WTC11 (cell line): ENCODE data around the gene CD96. TPM values are rescaled to one million over a fixed set of nuclear protein-coding genes. Genes with fewer than 3 reads are reported as not detected.

ENCODE experiments used
- ATAC-seq: fragments of 200-7000 bp; cut with Tn5 transposase; 2 replicates; pipeline ENCODE4 v1.10.0; 2021; ENCODE audit warnings: mild to moderate bottlenecking, moderate library complexity
- CTCF ChIA-PET: fragments of 300-600 bp; sonication (Branson Sonifier 250); formaldehyde crosslinking; loops from one replicate; lab custom pipeline; 2021; ENCODE audit warnings: antibody characterized with exemption; lab: Charles Lee
- POLR2A ChIA-PET: fragments of 350-600 bp; sonication (Branson Sonifier 250); formaldehyde crosslinking; loops from one replicate; lab custom pipeline; 2021; ENCODE audit warnings: antibody characterized with exemption; lab: Charles Lee
- DNase-seq: peaks from one replicate; pipeline ENCODE4 v3.0.0; 2021; ENCODE audit warnings: low spot score
- H3K27ac Mint-ChIP-seq: 2 replicates; pipeline ENCODE4 v1.8.0; 2021; ENCODE audit warnings: mixed read lengths
- H3K27me3 Mint-ChIP-seq: 2 replicates; pipeline ENCODE4 v1.8.0; 2021; ENCODE audit warnings: low read depth, mild to moderate bottlenecking, moderate library complexity, mixed read lengths
- H3K36me3 Mint-ChIP-seq: 2 replicates; pipeline ENCODE4 v1.8.0; 2021; ENCODE audit warnings: mixed read lengths
- H3K4me1 Mint-ChIP-seq: 2 replicates; pipeline ENCODE4 v1.8.0; 2022; ENCODE audit warnings: mixed read lengths
- H3K4me3 Mint-ChIP-seq: 2 replicates; pipeline ENCODE4 v1.8.0; 2021; ENCODE audit warnings: mild to moderate bottlenecking, moderate library complexity, mixed read lengths
- H3K9me3 Mint-ChIP-seq: 2 replicates; pipeline ENCODE4 v1.8.0; 2021; ENCODE audit warnings: mixed read lengths
- CBFB ChIP-seq: sonication (generic); formaldehyde crosslinking; IDR thresholded peaks from 2 replicates; pipeline ENCODE4 v1.8.1; 2022; ENCODE audit warnings: mild to moderate bottlenecking, low read depth, missing genetic modification reagents
- CREB1 ChIP-seq: sonication (generic); formaldehyde crosslinking; IDR thresholded peaks from 2 replicates; pipeline ENCODE4 v1.8.0; 2023; ENCODE audit warnings: mild to moderate bottlenecking, missing genetic modification reagents
- ESRRA ChIP-seq: sonication (generic); formaldehyde crosslinking; IDR thresholded peaks from 2 replicates; pipeline ENCODE4 v1.8.1; 2022; ENCODE audit warnings: mild to moderate bottlenecking, missing genetic modification reagents, borderline replicate concordance
- FOXP1 ChIP-seq: sonication (generic); formaldehyde crosslinking; IDR thresholded peaks from 2 replicates; pipeline ENCODE4 v1.8.0; 2022; ENCODE audit warnings: missing genetic modification reagents, mild to moderate bottlenecking, moderate library complexity, borderline replicate concordance
- GABPB1 ChIP-seq: sonication (generic); formaldehyde crosslinking; IDR thresholded peaks from 2 replicates; pipeline ENCODE4 v1.8.1; 2023; ENCODE audit warnings: mild to moderate bottlenecking, missing genetic modification reagents
- GRHL2 ChIP-seq: fragments of 250-450 bp; sonication (Bioruptor Pico); IDR thresholded peaks from 2 replicates; pipeline ENCODE4 v1.8.0; 2022; ENCODE audit warnings: mild to moderate bottlenecking, moderate library complexity; ENCODE audit not compliant: insufficient replicate concordance, severe bottlenecking
- GTF2I ChIP-seq: fragments of 250-450 bp; sonication (Bioruptor Pico); conservative IDR thresholded peaks from 2 replicates; pipeline ENCODE4 v1.4.0; 2021; ENCODE audit warnings: mild to moderate bottlenecking
- IRF2 ChIP-seq: sonication (generic); formaldehyde crosslinking; IDR thresholded peaks from 2 replicates; pipeline ENCODE4 v1.8.0; 2022; ENCODE audit warnings: low read depth, missing genetic modification reagents, borderline replicate concordance
- JUN ChIP-seq: sonication (generic); formaldehyde crosslinking; IDR thresholded peaks from 2 replicates; pipeline ENCODE4 v1.8.0; 2023; ENCODE audit warnings: mild to moderate bottlenecking, missing genetic modification reagents
- MXD4 ChIP-seq: fragments of 250-450 bp; sonication (Bioruptor Pico); IDR thresholded peaks from 2 replicates; pipeline ENCODE4 v1.8.0; 2021; ENCODE audit warnings: mild to moderate bottlenecking, moderate library complexity, borderline replicate concordance
- NFATC4 ChIP-seq: fragments of 250-450 bp; sonication (Bioruptor Pico); IDR thresholded peaks from 2 replicates; pipeline ENCODE4 v1.9.0; 2021; ENCODE audit warnings: mild to moderate bottlenecking
- RELA ChIP-seq: sonication (generic); formaldehyde crosslinking; IDR thresholded peaks from 2 replicates; pipeline ENCODE4 v1.8.1; 2022; ENCODE audit warnings: missing genetic modification reagents, mild to moderate bottlenecking, borderline replicate concordance
- RORB ChIP-seq: fragments of 250-450 bp; sonication (Bioruptor Pico); IDR thresholded peaks from 2 replicates; pipeline ENCODE4 v1.9.0; 2021; ENCODE audit warnings: mild to moderate bottlenecking
- SMAD3 ChIP-seq: sonication (generic); formaldehyde crosslinking; IDR thresholded peaks from 2 replicates; pipeline ENCODE4 v1.8.0; 2022; ENCODE audit warnings: missing genetic modification reagents, mild to moderate bottlenecking, borderline replicate concordance
- SOX15 ChIP-seq: fragments of 250-450 bp; sonication (Bioruptor Pico); IDR thresholded peaks from 2 replicates; pipeline ENCODE4 v1.9.0; 2021; ENCODE audit warnings: mild to moderate bottlenecking
- SP1 ChIP-seq: sonication (generic); formaldehyde crosslinking; conservative IDR thresholded peaks from 2 replicates; pipeline ENCODE4 v1.8.1; 2022; ENCODE audit warnings: missing genetic modification reagents
- TCF7 ChIP-seq: sonication (generic); formaldehyde crosslinking; IDR thresholded peaks from 2 replicates; pipeline ENCODE4 v1.8.0; 2022; ENCODE audit warnings: mild to moderate bottlenecking, low read depth, missing genetic modification reagents, moderate library complexity
- TEAD1 ChIP-seq: sonication (generic); formaldehyde crosslinking; IDR thresholded peaks from 2 replicates; pipeline ENCODE4 v1.8.0; 2022; ENCODE audit warnings: mild to moderate bottlenecking, missing genetic modification reagents
- ZBTB21 ChIP-seq: sonication (generic); formaldehyde crosslinking; IDR thresholded peaks from 2 replicates; pipeline ENCODE4 v1.8.1; 2023; ENCODE audit warnings: mild to moderate bottlenecking, missing genetic modification reagents, borderline replicate concordance
- ZNF138 ChIP-seq: sonication (generic); formaldehyde crosslinking; conservative IDR thresholded peaks from 2 replicates; pipeline ENCODE4 v1.8.1; 2022; ENCODE audit warnings: mild to moderate bottlenecking, moderate library complexity, missing genetic modification reagents
- ZNF232 ChIP-seq: sonication (generic); formaldehyde crosslinking; IDR thresholded peaks from 2 replicates; pipeline ENCODE4 v1.8.0; 2022; ENCODE audit warnings: mild to moderate bottlenecking, missing genetic modification reagents
- total RNA-seq: library from RNA; stranded (reverse); gene quantifications from 3 replicates; pipeline ENCODE4 v1.2.3, GENCODE V29; 2021
- TF ChIP-seq, protein P1 (sequence below): sonication (generic); formaldehyde crosslinking; IDR thresholded peaks from 2 replicates; pipeline ENCODE4 v1.8.1; 2022; ENCODE audit warnings: missing genetic modification reagents, borderline replicate concordance
- TF ChIP-seq, protein P2 (sequence below): sonication (generic); formaldehyde crosslinking; IDR thresholded peaks from 2 replicates; pipeline ENCODE4 v1.8.1; 2022; ENCODE audit warnings: low read depth, mild to moderate bottlenecking, moderate library complexity, missing genetic modification reagents, borderline replicate concordance
- TF ChIP-seq, protein P3 (sequence below): fragments of 250-450 bp; sonication (Bioruptor Pico); IDR thresholded peaks from 2 replicates; pipeline ENCODE4 v1.9.0; 2021; ENCODE audit warnings: mild to moderate bottlenecking
- TF ChIP-seq, protein P4 (sequence below): sonication (generic); formaldehyde crosslinking; IDR thresholded peaks from 2 replicates; pipeline ENCODE4 v1.8.1; 2023; ENCODE audit warnings: mild to moderate bottlenecking, missing genetic modification reagents, borderline replicate concordance
- TF ChIP-seq, protein P5 (sequence below): sonication (generic); formaldehyde crosslinking; IDR thresholded peaks from 2 replicates; pipeline ENCODE4 v1.8.1; 2023; ENCODE audit warnings: mild to moderate bottlenecking, missing genetic modification reagents, moderate library complexity
- TF ChIP-seq, protein P6 (sequence below): fragments of 250-450 bp; sonication (Bioruptor Pico); IDR thresholded peaks from 2 replicates; pipeline ENCODE4 v2.1.2; 2022; ENCODE audit warnings: mild to moderate bottlenecking, moderate library complexity
- TF ChIP-seq, protein P7 (sequence below): sonication (generic); formaldehyde crosslinking; IDR thresholded peaks from 2 replicates; pipeline ENCODE4 v1.8.0; 2023; ENCODE audit warnings: missing genetic modification reagents

The CD96 gene
- total RNA-seq, 1 experiment from 2014 or later, result 0.33 TPM

DNA sequence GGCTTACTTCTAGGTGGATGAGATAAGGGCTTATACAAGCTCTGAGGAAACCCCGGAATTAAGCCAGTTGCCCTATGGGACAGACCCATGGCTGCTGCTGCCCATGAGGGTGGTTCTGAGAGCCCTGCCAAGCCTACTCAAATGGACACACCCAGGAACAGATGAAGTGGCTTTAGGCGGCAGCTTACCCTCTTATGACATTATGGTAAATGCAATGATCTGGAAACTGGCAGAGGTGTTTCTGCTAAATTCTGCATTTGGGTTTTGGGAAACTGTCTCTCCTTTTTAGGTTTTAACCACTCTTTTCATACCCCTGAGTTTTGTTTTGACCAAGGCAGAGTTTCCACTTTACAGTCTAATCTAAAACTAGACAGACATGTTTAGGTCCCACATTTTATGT is 62.1 kb downstream of the CD96 start:
- Mint-ChIP-seq H3K27me3 (no peaks in the 10 kb centered on the region), H3K27ac (no peak overlapping the region), H3K4me1 (no peaks in the 10 kb centered on the region), H3K36me3 (no peaks in the 10 kb centered on the region), H3K9me3 (peaks cover 9% of the 10 kb centered on the region), H3K4me3 (no peak overlapping the region)
- TF ChIP-seq SP1 (CRISPR knock-in tag) (no peak), TCF7 (CRISPR knock-in tag) (no peak), GABPB1 (no peak), GRHL2 (CRISPR knock-in tag) (no peak), RORB (CRISPR knock-in tag) (no peak), TEAD1 (CRISPR knock-in tag) (no peak), RELA (CRISPR knock-in tag) (no peak)
- TF ChIP-seq, protein P1, sequence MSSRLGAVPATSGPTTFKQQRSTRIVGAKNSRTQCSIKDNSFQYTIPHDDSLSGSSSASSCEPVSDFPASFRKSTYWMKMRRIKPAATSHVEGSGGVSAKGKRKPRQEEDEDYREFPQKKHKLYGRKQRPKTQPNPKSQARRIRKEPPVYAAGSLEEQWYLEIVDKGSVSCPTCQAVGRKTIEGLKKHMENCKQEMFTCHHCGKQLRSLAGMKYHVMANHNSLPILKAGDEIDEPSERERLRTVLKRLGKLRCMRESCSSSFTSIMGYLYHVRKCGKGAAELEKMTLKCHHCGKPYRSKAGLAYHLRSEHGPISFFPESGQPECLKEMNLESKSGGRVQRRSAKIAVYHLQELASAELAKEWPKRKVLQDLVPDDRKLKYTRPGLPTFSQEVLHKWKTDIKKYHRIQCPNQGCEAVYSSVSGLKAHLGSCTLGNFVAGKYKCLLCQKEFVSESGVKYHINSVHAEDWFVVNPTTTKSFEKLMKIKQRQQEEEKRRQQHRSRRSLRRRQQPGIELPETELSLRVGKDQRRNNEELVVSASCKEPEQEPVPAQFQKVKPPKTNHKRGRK (CRISPR knock-in tag), result no peak
- TF ChIP-seq, protein P2, sequence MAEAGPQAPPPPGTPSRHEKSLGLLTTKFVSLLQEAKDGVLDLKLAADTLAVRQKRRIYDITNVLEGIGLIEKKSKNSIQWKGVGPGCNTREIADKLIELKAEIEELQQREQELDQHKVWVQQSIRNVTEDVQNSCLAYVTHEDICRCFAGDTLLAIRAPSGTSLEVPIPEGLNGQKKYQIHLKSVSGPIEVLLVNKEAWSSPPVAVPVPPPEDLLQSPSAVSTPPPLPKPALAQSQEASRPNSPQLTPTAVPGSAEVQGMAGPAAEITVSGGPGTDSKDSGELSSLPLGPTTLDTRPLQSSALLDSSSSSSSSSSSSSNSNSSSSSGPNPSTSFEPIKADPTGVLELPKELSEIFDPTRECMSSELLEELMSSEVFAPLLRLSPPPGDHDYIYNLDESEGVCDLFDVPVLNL (CRISPR knock-in tag), result no peak
- TF ChIP-seq, protein P3, sequence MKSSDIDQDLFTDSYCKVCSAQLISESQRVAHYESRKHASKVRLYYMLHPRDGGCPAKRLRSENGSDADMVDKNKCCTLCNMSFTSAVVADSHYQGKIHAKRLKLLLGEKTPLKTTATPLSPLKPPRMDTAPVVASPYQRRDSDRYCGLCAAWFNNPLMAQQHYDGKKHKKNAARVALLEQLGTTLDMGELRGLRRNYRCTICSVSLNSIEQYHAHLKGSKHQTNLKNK, result no peak
- TF ChIP-seq, protein P4, sequence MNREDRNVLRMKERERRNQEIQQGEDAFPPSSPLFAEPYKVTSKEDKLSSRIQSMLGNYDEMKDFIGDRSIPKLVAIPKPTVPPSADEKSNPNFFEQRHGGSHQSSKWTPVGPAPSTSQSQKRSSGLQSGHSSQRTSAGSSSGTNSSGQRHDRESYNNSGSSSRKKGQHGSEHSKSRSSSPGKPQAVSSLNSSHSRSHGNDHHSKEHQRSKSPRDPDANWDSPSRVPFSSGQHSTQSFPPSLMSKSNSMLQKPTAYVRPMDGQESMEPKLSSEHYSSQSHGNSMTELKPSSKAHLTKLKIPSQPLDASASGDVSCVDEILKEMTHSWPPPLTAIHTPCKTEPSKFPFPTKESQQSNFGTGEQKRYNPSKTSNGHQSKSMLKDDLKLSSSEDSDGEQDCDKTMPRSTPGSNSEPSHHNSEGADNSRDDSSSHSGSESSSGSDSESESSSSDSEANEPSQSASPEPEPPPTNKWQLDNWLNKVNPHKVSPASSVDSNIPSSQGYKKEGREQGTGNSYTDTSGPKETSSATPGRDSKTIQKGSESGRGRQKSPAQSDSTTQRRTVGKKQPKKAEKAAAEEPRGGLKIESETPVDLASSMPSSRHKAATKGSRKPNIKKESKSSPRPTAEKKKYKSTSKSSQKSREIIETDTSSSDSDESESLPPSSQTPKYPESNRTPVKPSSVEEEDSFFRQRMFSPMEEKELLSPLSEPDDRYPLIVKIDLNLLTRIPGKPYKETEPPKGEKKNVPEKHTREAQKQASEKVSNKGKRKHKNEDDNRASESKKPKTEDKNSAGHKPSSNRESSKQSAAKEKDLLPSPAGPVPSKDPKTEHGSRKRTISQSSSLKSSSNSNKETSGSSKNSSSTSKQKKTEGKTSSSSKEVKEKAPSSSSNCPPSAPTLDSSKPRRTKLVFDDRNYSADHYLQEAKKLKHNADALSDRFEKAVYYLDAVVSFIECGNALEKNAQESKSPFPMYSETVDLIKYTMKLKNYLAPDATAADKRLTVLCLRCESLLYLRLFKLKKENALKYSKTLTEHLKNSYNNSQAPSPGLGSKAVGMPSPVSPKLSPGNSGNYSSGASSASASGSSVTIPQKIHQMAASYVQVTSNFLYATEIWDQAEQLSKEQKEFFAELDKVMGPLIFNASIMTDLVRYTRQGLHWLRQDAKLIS (CRISPR knock-in tag), result no peak
- TF ChIP-seq, protein P5, sequence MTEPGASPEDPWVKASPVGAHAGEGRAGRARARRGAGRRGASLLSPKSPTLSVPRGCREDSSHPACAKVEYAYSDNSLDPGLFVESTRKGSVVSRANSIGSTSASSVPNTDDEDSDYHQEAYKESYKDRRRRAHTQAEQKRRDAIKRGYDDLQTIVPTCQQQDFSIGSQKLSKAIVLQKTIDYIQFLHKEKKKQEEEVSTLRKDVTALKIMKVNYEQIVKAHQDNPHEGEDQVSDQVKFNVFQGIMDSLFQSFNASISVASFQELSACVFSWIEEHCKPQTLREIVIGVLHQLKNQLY (CRISPR knock-in tag), result no peak
- no peak for ATAC-seq
- CTCF ChIA-PET, result no interaction called here
- no peak for DNase-seq
- POLR2A ChIA-PET, result no interaction called here

DNA sequence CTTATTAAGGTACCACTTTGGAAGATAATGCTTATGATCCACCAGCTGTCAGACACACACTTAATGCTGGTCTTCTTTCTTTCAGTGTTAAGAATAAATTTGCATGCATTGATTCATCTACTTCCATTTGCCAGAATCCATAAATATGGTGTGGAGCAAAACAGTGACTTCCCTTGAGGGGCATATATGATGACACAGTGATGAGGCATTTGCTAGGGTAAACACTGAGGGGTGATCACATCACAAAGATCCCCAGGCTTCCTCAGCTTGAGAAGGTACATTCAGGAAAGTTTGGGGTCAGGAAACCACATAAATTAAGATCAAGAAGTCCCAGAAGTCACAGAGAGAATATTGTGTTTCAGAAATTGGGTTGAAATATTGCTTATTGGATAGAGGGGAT is 63.0 kb downstream of the CD96 start:
- DNase-seq (no peak), ATAC-seq (no peak)
- Mint-ChIP-seq H3K27me3 (no peaks in the 10 kb centered on the region), H3K4me3 (no peak overlapping the region), H3K36me3 (no peaks in the 10 kb centered on the region), H3K4me1 (no peaks in the 10 kb centered on the region), H3K27ac (no peak overlapping the region), H3K9me3 (peaks cover 9% of the 10 kb centered on the region)
- ChIA-PET POLR2A (no interaction called here), CTCF (no interaction called here)
- TF ChIP-seq FOXP1 (CRISPR knock-in tag) (no peak), NFATC4 (no peak), GTF2I (CRISPR knock-in tag) (no peak), ZBTB21 (CRISPR knock-in tag) (no peak), ZNF138 (CRISPR knock-in tag) (no peak), ESRRA (CRISPR knock-in tag) (no peak), GRHL2 (CRISPR knock-in tag) (no peak), MXD4 (CRISPR knock-in tag) (no peak), SMAD3 (CRISPR knock-in tag) (no peak), JUN (no peak), IRF2 (CRISPR knock-in tag) (no peak), SOX15 (CRISPR knock-in tag) (no peak), CREB1 (CRISPR knock-in tag) (no peak), ZNF232 (no peak), CBFB (CRISPR knock-in tag) (no peak)
- TF ChIP-seq, protein P6, sequence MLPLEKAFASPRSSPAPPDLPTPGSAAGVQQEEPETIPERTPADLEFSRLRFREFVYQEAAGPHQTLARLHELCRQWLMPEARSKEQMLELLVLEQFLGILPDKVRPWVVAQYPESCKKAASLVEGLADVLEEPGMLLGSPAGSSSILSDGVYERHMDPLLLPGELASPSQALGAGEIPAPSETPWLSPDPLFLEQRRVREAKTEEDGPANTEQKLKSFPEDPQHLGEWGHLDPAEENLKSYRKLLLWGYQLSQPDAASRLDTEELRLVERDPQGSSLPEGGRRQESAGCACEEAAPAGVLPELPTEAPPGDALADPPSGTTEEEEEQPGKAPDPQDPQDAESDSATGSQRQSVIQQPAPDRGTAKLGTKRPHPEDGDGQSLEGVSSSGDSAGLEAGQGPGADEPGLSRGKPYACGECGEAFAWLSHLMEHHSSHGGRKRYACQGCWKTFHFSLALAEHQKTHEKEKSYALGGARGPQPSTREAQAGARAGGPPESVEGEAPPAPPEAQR (CRISPR knock-in tag), result no peak
- TF ChIP-seq, protein P7, sequence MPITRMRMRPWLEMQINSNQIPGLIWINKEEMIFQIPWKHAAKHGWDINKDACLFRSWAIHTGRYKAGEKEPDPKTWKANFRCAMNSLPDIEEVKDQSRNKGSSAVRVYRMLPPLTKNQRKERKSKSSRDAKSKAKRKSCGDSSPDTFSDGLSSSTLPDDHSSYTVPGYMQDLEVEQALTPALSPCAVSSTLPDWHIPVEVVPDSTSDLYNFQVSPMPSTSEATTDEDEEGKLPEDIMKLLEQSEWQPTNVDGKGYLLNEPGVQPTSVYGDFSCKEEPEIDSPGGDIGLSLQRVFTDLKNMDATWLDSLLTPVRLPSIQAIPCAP (CRISPR knock-in tag), result no peak
